HEK293 (cell line): ENCODE data around the gene PSTK.

Source experiments
- CTCF ChIA-PET: fragments of 350-600 bp; formaldehyde crosslinking; extraction: SDS; loops from one replicate; lab custom pipeline; 2021; ENCODE audit warnings: antibody characterized with exemption; lab: Yijun Ruan, JAX
- POLR2A ChIA-PET: fragments of 300-600 bp; formaldehyde crosslinking; extraction: SDS; loops from one replicate; lab custom pipeline; 2020; ENCODE audit warnings: antibody characterized with exemption, inconsistent platforms; lab: Yijun Ruan, JAX
- H3K27ac ChIP-seq: fragments of 200-500 bp; sonication (Bioruptor generic); 2 replicates; pipeline ENCODE4 v1.5.1; 2014; ENCODE audit warnings: low read depth, low read length, control low read depth, inconsistent platforms; ENCODE audit errors: extremely low read depth
- H3K36me3 ChIP-seq, 2 experiments: fragments of 200-500 bp in 1 of 2; sonication (Bioruptor generic) in 1 of 2; 1 replicate in 1 of 2; 2 replicates in 1 of 2; pipeline ENCODE4 v1.5.1; 2014 to 2017; ENCODE audit warnings: inconsistent platforms in 2 of 2, low read length in 2 of 2; ENCODE audit not compliant: control insufficient read depth in 2 of 2, insufficient read depth in 1 of 2
- H3K4me1 ChIP-seq: fragments of 200-500 bp; sonication (Bioruptor generic); 2 replicates; pipeline ENCODE4 v1.5.1; 2014; ENCODE audit warnings: mild to moderate bottlenecking, low read length, inconsistent platforms; ENCODE audit not compliant: control insufficient read depth, insufficient read depth
- H3K4me3 ChIP-seq: 2 replicates; pipeline ENCODE4 v1.5.1; 2011; ENCODE audit warnings: low read depth, mild to moderate bottlenecking, control low read depth, low read length, moderate library complexity
- H3K9me3 ChIP-seq: fragments of 200-500 bp; sonication (Bioruptor generic); 2 replicates; pipeline ENCODE4 v1.5.1; 2014; ENCODE audit warnings: low read depth, low read length, inconsistent platforms; ENCODE audit not compliant: control insufficient read depth, insufficient read depth
- ATF2 ChIP-seq: fragments of 450-650 bp; formaldehyde crosslinking; IDR thresholded peaks from 2 replicates; pipeline ENCODE4 v1.5.1; 2016; ENCODE audit warnings: missing biosample characterization, missing genetic modification characterization, low read depth
- HOXD13 ChIP-seq: sonication (generic); formaldehyde crosslinking; IDR thresholded peaks from 2 replicates; pipeline ENCODE4 v1.8.0; 2022; ENCODE audit warnings: missing genetic modification reagents, borderline replicate concordance
- KLF10 ChIP-seq: fragments of 450-650 bp; IDR thresholded peaks from 2 replicates; pipeline ENCODE4 v1.5.1; 2018; ENCODE audit warnings: missing biosample characterization, mild to moderate bottlenecking, missing genetic modification characterization
- PATZ1 ChIP-seq: fragments of 450-650 bp; formaldehyde crosslinking; IDR thresholded peaks from 2 replicates; pipeline ENCODE4 v1.5.1; 2016; ENCODE audit warnings: missing biosample characterization, missing genetic modification characterization
- PRDM10 ChIP-seq: fragments of 450-650 bp; formaldehyde crosslinking; IDR thresholded peaks from 2 replicates; pipeline ENCODE4 v1.5.1; 2016; ENCODE audit warnings: missing biosample characterization, missing genetic modification characterization
- SCRT1 ChIP-seq: fragments of 450-650 bp; formaldehyde crosslinking; IDR thresholded peaks from 2 replicates; pipeline ENCODE4 v1.5.1; 2016; ENCODE audit warnings: missing biosample characterization, missing genetic modification characterization, borderline replicate concordance
- SP7 ChIP-seq: fragments of 450-650 bp; formaldehyde crosslinking; IDR thresholded peaks from 2 replicates; pipeline ENCODE4 v1.5.1; 2016; ENCODE audit warnings: missing biosample characterization, missing genetic modification characterization
- ZBTB48 ChIP-seq: fragments of 450-650 bp; formaldehyde crosslinking; IDR thresholded peaks from 2 replicates; pipeline ENCODE4 v1.5.1; 2016; ENCODE audit warnings: missing biosample characterization, missing genetic modification characterization
- ZBTB7A ChIP-seq: fragments of 450-650 bp; formaldehyde crosslinking; IDR thresholded peaks from 2 replicates; pipeline ENCODE4 v1.5.1; 2016; ENCODE audit warnings: low read depth, missing biosample characterization, missing genetic modification characterization
- ZNF24 ChIP-seq: fragments of 450-650 bp; formaldehyde crosslinking; IDR thresholded peaks from 2 replicates; pipeline ENCODE4 v1.5.1; 2016; ENCODE audit warnings: missing biosample characterization, missing genetic modification characterization
- ZNF324 ChIP-seq: fragments of 450-650 bp; formaldehyde crosslinking; IDR thresholded peaks from 2 replicates; pipeline ENCODE4 v1.5.1; 2016; ENCODE audit warnings: missing biosample characterization, missing genetic modification characterization
- ZNF335 ChIP-seq: fragments of 450-650 bp; formaldehyde crosslinking; conservative IDR thresholded peaks from 2 replicates; pipeline ENCODE4 v1.5.1; 2016; ENCODE audit warnings: missing biosample characterization, missing genetic modification characterization
- ZNF366 ChIP-seq: fragments of 450-650 bp; formaldehyde crosslinking; conservative IDR thresholded peaks from 2 replicates; pipeline ENCODE4 v1.5.1; 2016; ENCODE audit warnings: missing biosample characterization, missing genetic modification characterization
- ZNF513 ChIP-seq: fragments of 450-650 bp; IDR thresholded peaks from 2 replicates; pipeline ENCODE4 v1.5.1; 2018; ENCODE audit warnings: missing biosample characterization, missing genetic modification characterization
- ZNF621 ChIP-seq: fragments of 450-650 bp; formaldehyde crosslinking; IDR thresholded peaks from 2 replicates; pipeline ENCODE4 v1.5.1; 2017; ENCODE audit warnings: missing biosample characterization, missing genetic modification characterization
- ZNF623 ChIP-seq: fragments of 450-650 bp; formaldehyde crosslinking; IDR thresholded peaks from 2 replicates; pipeline ENCODE4 v1.5.1; 2016; ENCODE audit warnings: missing biosample characterization, missing genetic modification characterization
- ZNF629 ChIP-seq: fragments of 450-650 bp; formaldehyde crosslinking; IDR thresholded peaks from 2 replicates; pipeline ENCODE4 v1.5.1; 2017; ENCODE audit warnings: missing biosample characterization, missing genetic modification characterization
- ZNF660 ChIP-seq: fragments of 450-650 bp; IDR thresholded peaks from 2 replicates; pipeline ENCODE4 v1.5.1; 2018; ENCODE audit warnings: missing biosample characterization, mild to moderate bottlenecking, missing genetic modification characterization
- ZNF791 ChIP-seq: fragments of 450-650 bp; formaldehyde crosslinking; IDR thresholded peaks from 2 replicates; pipeline ENCODE4 v1.5.1; 2016; ENCODE audit warnings: missing biosample characterization, missing genetic modification characterization
- ZNF792 ChIP-seq: fragments of 450-650 bp; formaldehyde crosslinking; IDR thresholded peaks from 2 replicates; pipeline ENCODE4 v1.5.1; 2016; ENCODE audit warnings: missing biosample characterization, missing genetic modification characterization
- TF ChIP-seq, protein P1 (sequence below): fragments of 450-650 bp; formaldehyde crosslinking; IDR thresholded peaks from 2 replicates; pipeline ENCODE4 v1.5.1; 2016; ENCODE audit warnings: missing biosample characterization, missing genetic modification characterization, borderline replicate concordance
- TF ChIP-seq, protein P2 (sequence below): fragments of 450-650 bp; formaldehyde crosslinking; IDR thresholded peaks from 2 replicates; pipeline ENCODE4 v1.5.1; 2016; ENCODE audit warnings: missing biosample characterization, missing genetic modification characterization, borderline replicate concordance

The PSTK gene

GRCh38 chr10:123009105-123009820, 29.1 kb downstream of the PSTK start (continued):
- TF ChIP-seq PATZ1 (tag by site-specific recombination) (no peak), ZNF513 (tag by site-specific recombination) (no peak), ZBTB7A (tag by site-specific recombination) (0 out of 2 replicates have a peak, but pooled peaks have one; percentile 36), ZNF24 (tag by site-specific recombination) (no peak), KLF10 (tag by site-specific recombination) (peak; percentile 48; the same call in 1 of the 2 replicates), ZBTB48 (peak; percentile 94), ZNF791 (tag by site-specific recombination) (no peak), ZNF660 (tag by site-specific recombination) (no peak), ZNF335 (tag by site-specific recombination) (peak; percentile 52), ZNF623 (tag by site-specific recombination) (0 out of 2 replicates have a peak, but pooled peaks have one; percentile 7)
- TF ChIP-seq, protein P1, sequence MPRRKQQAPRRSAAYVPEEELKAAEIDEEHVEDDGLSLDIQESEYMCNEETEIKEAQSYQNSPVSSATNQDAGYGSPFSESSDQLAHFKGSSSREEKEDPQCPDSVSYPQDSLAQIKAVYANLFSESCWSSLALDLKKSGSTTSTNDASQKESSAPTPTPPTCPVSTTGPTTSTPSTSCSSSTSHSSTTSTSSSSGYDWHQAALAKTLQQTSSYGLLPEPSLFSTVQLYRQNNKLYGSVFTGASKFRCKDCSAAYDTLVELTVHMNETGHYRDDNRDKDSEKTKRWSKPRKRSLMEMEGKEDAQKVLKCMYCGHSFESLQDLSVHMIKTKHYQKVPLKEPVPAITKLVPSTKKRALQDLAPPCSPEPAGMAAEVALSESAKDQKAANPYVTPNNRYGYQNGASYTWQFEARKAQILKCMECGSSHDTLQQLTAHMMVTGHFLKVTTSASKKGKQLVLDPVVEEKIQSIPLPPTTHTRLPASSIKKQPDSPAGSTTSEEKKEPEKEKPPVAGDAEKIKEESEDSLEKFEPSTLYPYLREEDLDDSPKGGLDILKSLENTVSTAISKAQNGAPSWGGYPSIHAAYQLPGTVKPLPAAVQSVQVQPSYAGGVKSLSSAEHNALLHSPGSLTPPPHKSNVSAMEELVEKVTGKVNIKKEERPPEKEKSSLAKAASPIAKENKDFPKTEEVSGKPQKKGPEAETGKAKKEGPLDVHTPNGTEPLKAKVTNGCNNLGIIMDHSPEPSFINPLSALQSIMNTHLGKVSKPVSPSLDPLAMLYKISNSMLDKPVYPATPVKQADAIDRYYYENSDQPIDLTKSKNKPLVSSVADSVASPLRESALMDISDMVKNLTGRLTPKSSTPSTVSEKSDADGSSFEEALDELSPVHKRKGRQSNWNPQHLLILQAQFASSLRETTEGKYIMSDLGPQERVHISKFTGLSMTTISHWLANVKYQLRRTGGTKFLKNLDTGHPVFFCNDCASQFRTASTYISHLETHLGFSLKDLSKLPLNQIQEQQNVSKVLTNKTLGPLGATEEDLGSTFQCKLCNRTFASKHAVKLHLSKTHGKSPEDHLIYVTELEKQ = no peak
- TF ChIP-seq, protein P2, sequence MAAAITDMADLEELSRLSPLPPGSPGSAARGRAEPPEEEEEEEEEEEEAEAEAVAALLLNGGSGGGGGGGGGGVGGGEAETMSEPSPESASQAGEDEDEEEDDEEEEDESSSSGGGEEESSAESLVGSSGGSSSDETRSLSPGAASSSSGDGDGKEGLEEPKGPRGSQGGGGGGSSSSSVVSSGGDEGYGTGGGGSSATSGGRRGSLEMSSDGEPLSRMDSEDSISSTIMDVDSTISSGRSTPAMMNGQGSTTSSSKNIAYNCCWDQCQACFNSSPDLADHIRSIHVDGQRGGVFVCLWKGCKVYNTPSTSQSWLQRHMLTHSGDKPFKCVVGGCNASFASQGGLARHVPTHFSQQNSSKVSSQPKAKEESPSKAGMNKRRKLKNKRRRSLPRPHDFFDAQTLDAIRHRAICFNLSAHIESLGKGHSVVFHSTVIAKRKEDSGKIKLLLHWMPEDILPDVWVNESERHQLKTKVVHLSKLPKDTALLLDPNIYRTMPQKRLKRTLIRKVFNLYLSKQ (tag by site-specific recombination) = no peak

DNA sequence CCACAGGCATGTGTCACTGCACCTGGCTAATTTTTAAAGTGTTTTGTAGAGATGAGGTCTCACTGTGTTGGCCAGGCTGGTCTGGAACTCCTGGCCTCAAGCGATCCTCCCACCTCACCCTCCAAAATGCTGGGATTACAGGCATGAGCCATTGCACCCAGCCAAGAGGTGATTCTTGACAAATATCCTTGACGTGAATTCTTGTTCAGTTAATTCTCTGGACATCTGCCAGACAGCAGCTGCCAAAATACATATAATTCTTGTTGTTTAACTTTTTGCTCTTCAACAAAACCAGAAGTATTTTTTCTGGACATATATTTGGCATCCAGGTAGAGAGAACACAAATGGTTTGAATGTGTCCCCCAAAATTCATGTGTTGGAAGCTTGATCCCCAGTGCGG, 31.8 kb downstream of the PSTK start:
- ChIA-PET CTCF (interaction anchor here (0.6 to 1.3 kb wide), 6 partner anchors 10 to 121 kb away, joined by 3 to 6 read pairs (median 3); no protein-coding TSS in a partner anchor), POLR2A (interaction anchor here (1.1 kb wide), 1 partner anchor 31 kb away, joined by 3 read pairs; the partner anchor contains the start of gene PSTK)
- H3K4me1 ChIP-seq = peaks cover 3% of the 10 kb centered on the region; the same call in 1 of the 2 replicates
- no peaks in the 10 kb centered on the region for H3K9me3 ChIP-seq
- TF ChIP-seq PRDM10 (tag by site-specific recombination) = no peak
- TF ChIP-seq ZNF629 (tag by site-specific recombination) = no peak
- TF ChIP-seq HOXD13 (CRISPR knock-in tag) = no peak
- no peak for TF ChIP-seq ATF2 (tag by site-specific recombination)
- no peak for TF ChIP-seq ZNF366
- no peak for TF ChIP-seq ZNF324 (tag by site-specific recombination)
- TF ChIP-seq SP7 (tag by site-specific recombination) = no peak
- TF ChIP-seq ZNF792 (tag by site-specific recombination) = no peak
- TF ChIP-seq ZNF621 (tag by site-specific recombination) = no peak
- TF ChIP-seq SCRT1 (tag by site-specific recombination) = no peak
- H3K4me3 ChIP-seq = no peak overlapping the region
- H3K36me3 ChIP-seq = peaks cover 0 to 5% of the 10 kb centered on the region in 2 experiments; a peak in 2 of 3 replicates
- no peak overlapping the region for H3K27ac ChIP-seq
